Lower leg skin (tissue), 4 donors: ENCODE measurements around the gene JMJD7. TPM values are rescaled to one million over a fixed set of nuclear protein-coding genes. Genes with fewer than 3 reads are reported as not detected.

ENCODE experiments used
- DNase-seq, 2 donors: peaks; one replicate each; pipeline ENCODE4 v3.0.0-alpha.2; 2019; ENCODE audit warnings: low spot score in 2 of 2
- H3K4me3 ChIP-seq: fragments of 200-600 bp; sonication (generic); 2 replicates; pipeline ENCODE4 v1.5.1; 2017; ENCODE audit warnings: mild to moderate bottlenecking, low read depth; ENCODE audit not compliant: poor library complexity, severe bottlenecking
- POLR2A ChIP-seq, 2 donors: fragments of 450-650 bp; IDR thresholded peaks; one replicate each; pipeline ENCODE4 v1.6.1; 2016 to 2017; ENCODE audit warnings: antibody characterized with exemption in 2 of 2, mild to moderate bottlenecking in 1 of 2, moderate library complexity in 1 of 2
- WGBS, 2 donors: methylation state at CpG; one replicate each; pipeline ENCODE4 v1.1.5; 2018; 5-methylcytosine and 5-hydroxymethylcytosine counted together
- intact Hi-C: fragments of 100-400 bp; cut with DNase I; formaldehyde crosslinking; loops from one replicate; pipeline ENCODE4 v1.15.0; 2023; ENCODE audit warnings: low total_unique reads
- total RNA-seq, 4 donors: library from RNA; depleted of rRNA; stranded (reverse); fragments of >200 nt; gene quantifications; one replicate each; pipeline ENCODE4 v1.1.0, GENCODE V29; 2016
- TF ChIP-seq, protein P1 (sequence below), 3 donors: fragments of 450-650 bp; IDR thresholded peaks; one replicate each; pipeline ENCODE4 v1.5.1; 2016; ENCODE audit warnings: antibody characterized with exemption in 3 of 3, mild to moderate bottlenecking in 3 of 3, moderate library complexity in 2 of 3

Gene JMJD7
- total RNA-seq, 4 donors from 2014 or later = 40.7 to 61.6 (median 47.1) TPM

DNA sequence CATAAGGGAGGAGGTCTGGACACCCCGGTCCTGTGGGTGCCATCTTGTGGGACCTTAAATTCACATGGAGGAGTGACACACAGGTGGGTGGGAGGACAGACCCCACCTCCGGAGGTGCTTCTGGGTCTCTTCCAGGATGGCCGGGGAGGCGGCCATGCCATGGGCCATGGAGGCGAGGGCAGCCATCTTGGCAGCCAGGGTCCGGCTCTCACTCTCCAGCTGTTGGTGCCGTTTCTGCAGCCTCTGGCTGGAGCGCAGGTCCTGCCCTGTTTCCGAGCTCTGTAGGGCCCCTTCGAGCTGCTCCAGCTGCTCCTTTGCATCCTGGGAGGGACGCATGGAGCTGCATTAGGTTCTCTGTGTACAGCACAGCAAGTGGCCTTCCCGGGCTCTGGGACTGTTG, 46.8 kb downstream of the JMJD7 start:
- no peak for DNase-seq
- TF ChIP-seq, protein P1, sequence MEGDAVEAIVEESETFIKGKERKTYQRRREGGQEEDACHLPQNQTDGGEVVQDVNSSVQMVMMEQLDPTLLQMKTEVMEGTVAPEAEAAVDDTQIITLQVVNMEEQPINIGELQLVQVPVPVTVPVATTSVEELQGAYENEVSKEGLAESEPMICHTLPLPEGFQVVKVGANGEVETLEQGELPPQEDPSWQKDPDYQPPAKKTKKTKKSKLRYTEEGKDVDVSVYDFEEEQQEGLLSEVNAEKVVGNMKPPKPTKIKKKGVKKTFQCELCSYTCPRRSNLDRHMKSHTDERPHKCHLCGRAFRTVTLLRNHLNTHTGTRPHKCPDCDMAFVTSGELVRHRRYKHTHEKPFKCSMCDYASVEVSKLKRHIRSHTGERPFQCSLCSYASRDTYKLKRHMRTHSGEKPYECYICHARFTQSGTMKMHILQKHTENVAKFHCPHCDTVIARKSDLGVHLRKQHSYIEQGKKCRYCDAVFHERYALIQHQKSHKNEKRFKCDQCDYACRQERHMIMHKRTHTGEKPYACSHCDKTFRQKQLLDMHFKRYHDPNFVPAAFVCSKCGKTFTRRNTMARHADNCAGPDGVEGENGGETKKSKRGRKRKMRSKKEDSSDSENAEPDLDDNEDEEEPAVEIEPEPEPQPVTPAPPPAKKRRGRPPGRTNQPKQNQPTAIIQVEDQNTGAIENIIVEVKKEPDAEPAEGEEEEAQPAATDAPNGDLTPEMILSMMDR (IDR thresholded peaks at IDR 0.05) = no peak
- no peak for TF ChIP-seq POLR2A (IDR thresholded peaks at IDR 0.05)
- intact Hi-C loops = no loop called here
- 89 to 94% methylated on average over 10 to 12 of the region's 12 CpGs for WGBS, 2 donors
- no peak overlapping the region for H3K4me3 ChIP-seq

DNA sequence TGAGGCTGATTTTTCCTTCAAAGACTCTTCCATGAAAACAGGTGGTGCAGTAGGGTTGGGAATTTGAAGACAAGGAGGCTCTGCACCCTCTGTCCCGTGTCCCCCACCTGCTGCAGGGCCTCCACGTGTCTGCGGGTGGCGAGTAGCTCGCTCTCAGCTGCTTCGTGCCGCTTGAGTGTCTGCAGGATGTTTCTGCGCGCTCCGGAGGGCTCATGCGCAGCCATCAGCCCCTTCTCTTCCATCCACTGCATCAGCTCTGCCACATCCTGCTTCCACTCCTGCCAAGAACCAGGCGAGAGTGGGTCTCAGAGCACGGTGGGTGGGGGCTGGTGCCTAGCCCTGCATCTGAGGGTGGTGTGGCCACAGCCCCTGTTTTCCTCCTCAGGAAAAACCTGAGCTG, 48.1 kb downstream of the JMJD7 start:
- intact Hi-C loops = no loop called here
- no peak for DNase-seq
- H3K4me3 ChIP-seq = no peak overlapping the region
- 77 to 85% methylated on average over 13 of the region's 13 CpGs for WGBS, 2 donors
- no peak for TF ChIP-seq POLR2A (IDR thresholded peaks at IDR 0.05)
- TF ChIP-seq, protein P1 (IDR thresholded peaks at IDR 0.05) = no peak

DNA sequence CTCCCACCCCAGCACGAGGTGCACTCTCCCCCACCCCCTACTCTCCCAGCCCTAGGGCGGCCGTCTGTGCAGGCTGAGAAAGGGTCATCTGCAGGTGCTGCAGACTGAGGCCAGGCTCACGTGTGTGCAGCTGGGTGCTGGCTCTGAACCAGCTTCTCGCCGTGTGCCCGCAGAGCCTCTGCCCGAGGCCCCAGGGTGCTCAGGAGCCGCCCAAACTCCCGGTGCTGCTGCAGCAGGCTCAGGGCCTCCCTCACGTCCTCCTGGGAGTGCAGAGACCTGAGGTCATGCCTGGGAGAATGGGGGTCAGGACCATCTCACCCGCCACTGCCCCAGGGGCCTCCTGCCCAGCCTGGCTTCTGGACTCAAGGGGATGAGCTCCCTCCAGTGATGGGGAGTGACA, 48.8 kb downstream of the JMJD7 start:
- H3K4me3 ChIP-seq = no peak overlapping the region
- DNase-seq = no peak
- intact Hi-C loops = no loop called here
- 52 to 60% methylated on average over 8 to 10 of the region's 12 CpGs for WGBS, 2 donors
- TF ChIP-seq, protein P1 (IDR thresholded peaks at IDR 0.05) = no peak
- TF ChIP-seq POLR2A (IDR thresholded peaks at IDR 0.05) = no peak

DNA sequence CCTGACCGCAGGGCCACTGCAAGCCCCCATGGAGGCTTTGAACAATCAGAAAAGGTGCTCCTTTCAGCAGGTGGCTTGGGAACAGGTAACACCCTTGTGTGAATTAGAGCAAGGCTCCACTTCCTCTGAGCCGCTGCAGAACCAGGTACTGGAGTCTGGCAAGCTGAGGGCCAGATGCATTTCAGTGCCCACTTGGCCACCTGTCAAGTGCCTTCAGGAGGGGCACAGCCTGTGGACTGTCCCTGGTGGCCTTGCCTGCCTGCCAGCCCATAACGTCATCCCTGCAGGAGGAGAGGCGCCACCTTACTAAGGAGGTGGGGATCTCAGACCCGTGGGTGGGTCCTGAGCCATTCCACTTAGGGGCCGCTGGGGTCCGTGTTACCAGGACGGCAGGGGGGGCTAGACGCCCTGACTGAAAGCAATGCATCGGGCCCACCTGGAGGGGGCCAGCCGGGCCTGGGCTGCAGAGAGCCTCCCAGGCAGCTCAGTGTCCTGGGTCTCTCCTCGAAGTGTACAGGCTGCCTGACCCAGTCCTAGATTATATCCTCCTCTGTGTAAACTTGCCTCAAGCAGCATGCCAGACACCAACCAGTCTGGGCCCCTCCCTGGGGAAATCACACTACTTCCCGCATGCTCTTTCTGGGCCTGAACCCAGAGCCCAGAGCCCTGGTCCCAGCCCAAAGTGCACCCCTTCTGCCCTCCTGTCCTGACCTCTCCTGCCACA, 49.9 kb downstream of the JMJD7 start:
- no peak overlapping the region for H3K4me3 ChIP-seq
- TF ChIP-seq POLR2A (IDR thresholded peaks at IDR 0.05) = no peak
- TF ChIP-seq, protein P1 (IDR thresholded peaks at IDR 0.05) = no peak
- intact Hi-C loops = no loop called here
- 74 to 82% methylated on average over 6 to 10 of the region's 13 CpGs for WGBS, 2 donors
- DNase-seq = no peak

DNA sequence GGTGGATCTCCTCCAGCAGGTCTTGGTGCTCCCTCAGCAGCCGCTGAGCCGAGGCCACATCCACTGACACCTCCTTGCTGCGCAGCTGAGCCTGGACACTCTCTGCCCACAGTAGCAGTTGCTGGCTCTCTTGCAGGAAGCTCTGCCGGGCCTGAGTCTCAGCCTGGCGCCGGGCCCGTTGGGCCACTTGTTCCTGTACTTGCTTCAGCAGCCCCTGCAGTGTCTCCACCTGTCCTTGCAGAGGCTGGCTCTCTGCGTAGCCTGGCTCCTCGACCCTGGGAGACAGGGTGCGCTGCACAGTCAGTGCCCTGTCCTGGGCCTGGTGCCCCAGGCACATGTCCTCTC, 50.4 kb downstream of the JMJD7 start:
- no peak for DNase-seq
- H3K4me3 ChIP-seq = no peak overlapping the region
- intact Hi-C loops = no loop called here
- WGBS, 2 donors = 46 to 70% methylated on average over 7 to 10 of the region's 10 CpGs
- TF ChIP-seq, protein P1 (IDR thresholded peaks at IDR 0.05) = no peak
- TF ChIP-seq POLR2A (IDR thresholded peaks at IDR 0.05) = no peak

DNA sequence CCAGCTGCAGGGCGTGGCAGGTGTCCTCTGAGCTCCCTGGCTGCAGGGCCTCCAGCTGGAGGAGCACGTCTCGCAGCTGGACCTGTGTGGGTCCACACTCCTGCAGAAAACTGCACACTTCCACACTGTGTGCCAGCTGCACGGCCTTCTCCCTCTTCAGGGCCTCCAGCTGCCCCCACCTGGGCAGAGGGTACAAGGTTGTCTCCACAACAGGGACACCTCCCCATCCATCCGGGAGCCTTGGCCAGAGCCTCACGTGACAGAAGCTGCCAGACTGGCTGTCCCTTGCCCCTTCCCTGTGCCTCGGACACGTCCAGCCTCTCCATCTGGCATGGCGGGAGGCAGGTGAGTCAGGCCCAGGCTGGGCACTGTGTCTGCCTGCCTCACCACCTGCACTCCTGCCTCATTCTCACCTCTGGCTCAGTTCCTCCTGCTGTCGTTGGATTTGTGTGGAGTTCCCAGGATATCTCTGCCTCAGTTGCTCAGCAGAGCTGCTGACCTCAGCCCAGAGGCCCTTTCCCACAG, 51.5 kb downstream of the JMJD7 start:
- intact Hi-C loops = no loop called here
- no peak for DNase-seq
- 86 to 92% methylated on average over 10 of the region's 10 CpGs for WGBS, 2 donors
- TF ChIP-seq, protein P1 (IDR thresholded peaks at IDR 0.05) = no peak
- no peak for TF ChIP-seq POLR2A (IDR thresholded peaks at IDR 0.05)
- no peak overlapping the region for H3K4me3 ChIP-seq
